SK-N-SH (cell line): Measurements from ENCODE around the gene CCDC80. TPM values are rescaled to one million over a fixed set of nuclear protein-coding genes. Genes with fewer than 3 reads are reported as not detected.
A peak's percentile ranks its signal among the peaks of the same experiment; 100 is the strongest.
"Not testable (repeated sequence)": the region's sequence is repeated elsewhere in the genome, so short reads cannot be mapped to it uniquely, and the experiment has no call there.

Source experiments
- CTCF ChIA-PET: fragments of 300-600, 350-600 bp; formaldehyde crosslinking; extraction: SDS; loops from one replicate; lab custom pipeline; 2021; lab: Yijun Ruan, JAX
- POLR2A ChIA-PET: fragments of 350-600 bp; sonication (Branson Sonifier 250); formaldehyde crosslinking; extraction: SDS; loops from one replicate; lab custom pipeline; 2020; ENCODE audit warnings: antibody characterized with exemption, inconsistent platforms; lab: Yijun Ruan, JAX
- DNase-seq: peaks from one replicate; pipeline ENCODE4 v3.0.0; 2012
- H2AFZ ChIP-seq: fragments of 200-600 bp; sonication (generic); 2 replicates; pipeline ENCODE4 v1.8.1; 2016; ENCODE audit warnings: antibody characterized with exemption, mild to moderate bottlenecking, low read depth
- H3F3A ChIP-seq: fragments of 200-600 bp; sonication (generic); replicated peaks from 2 replicates; pipeline ENCODE3; 2016; ENCODE audit warnings: antibody characterized with exemption, mild to moderate bottlenecking; ENCODE audit not compliant: insufficient read depth
- H3K27ac ChIP-seq, 2 experiments: fragments of 200-500 bp in 1 of 2; fragments of 200-600 bp in 1 of 2; sonication (Bioruptor generic) in 1 of 2; sonication (generic), shearing (Covaris generic) in 1 of 2; 2 replicates each; pipeline versions ENCODE4 v1.5.1 to v1.6.1; 2014 to 2016; ENCODE audit warnings: low read depth in 2 of 2, inconsistent platforms in 1 of 2, low read length in 1 of 2, mild to moderate bottlenecking in 1 of 2, mixed read lengths in 1 of 2
- H3K27me3 ChIP-seq: fragments of 200-600 bp; sonication (generic), shearing (Covaris generic); 2 replicates; pipeline ENCODE4 v1.6.1; 2016; ENCODE audit warnings: mixed run types; ENCODE audit not compliant: insufficient read depth
- H3K36me3 ChIP-seq, 2 experiments: fragments of 200-500 bp in 1 of 2; fragments of 200-600 bp in 1 of 2; sonication (Bioruptor generic) in 1 of 2; sonication (generic) in 1 of 2; replicated peaks in 1 of 2; 2 replicates each; pipeline versions ENCODE3 to v1.5.1; 2014 to 2016; ENCODE audit warnings: low read length in 1 of 2, mild to moderate bottlenecking in 1 of 2; ENCODE audit not compliant: insufficient read depth in 2 of 2, control insufficient read depth in 1 of 2
- H3K4me1 ChIP-seq, 2 experiments: fragments of 200-500 bp in 1 of 2; fragments of 200-600 bp in 1 of 2; sonication (Bioruptor generic) in 1 of 2; sonication (generic), shearing (Covaris generic) in 1 of 2; 2 replicates each; pipeline versions ENCODE4 v1.5.1 to v1.6.1; 2014 to 2016; ENCODE audit warnings: low read depth in 1 of 2, low read length in 1 of 2, mixed run types in 1 of 2; ENCODE audit not compliant: insufficient read depth in 2 of 2, control insufficient read depth in 1 of 2
- H3K4me2 ChIP-seq: fragments of 200-600 bp; sonication (generic), shearing (Covaris generic); 2 replicates; pipeline ENCODE4 v1.6.1; 2017; ENCODE audit warnings: mixed run types
- H3K4me3 ChIP-seq, 2 experiments: fragments of 200-500 bp in 1 of 2; fragments of 200-600 bp in 1 of 2; sonication (Bioruptor generic) in 1 of 2; sonication (generic), shearing (Covaris generic) in 1 of 2; 2 replicates each; pipeline versions ENCODE4 v1.5.1 to v1.8.1; 2014 to 2016; ENCODE audit warnings: low read depth in 2 of 2, inconsistent platforms in 1 of 2, low read length in 1 of 2, mild to moderate bottlenecking in 1 of 2, mixed read lengths in 1 of 2, moderate library complexity in 1 of 2
- H3K79me2 ChIP-seq: fragments of 200-600 bp; sonication (generic); 2 replicates; pipeline ENCODE4 v1.8.1; 2017; ENCODE audit warnings: mild to moderate bottlenecking; ENCODE audit not compliant: insufficient read depth
- H3K9ac ChIP-seq: fragments of 200-600 bp; sonication (generic); 2 replicates; pipeline ENCODE4 v1.6.1; 2017; ENCODE audit warnings: mixed run types
- H3K9me2 ChIP-seq: fragments of 200-600 bp; sonication (generic); 2 replicates; pipeline ENCODE4 v1.6.1; 2017; ENCODE audit warnings: mixed run types
- H3K9me3 ChIP-seq: fragments of 200-600 bp; sonication (generic); 2 replicates; pipeline ENCODE4 v1.6.1; 2017; ENCODE audit warnings: mixed run types, mild to moderate bottlenecking, moderate library complexity
- H4K20me1 ChIP-seq: fragments of 200-600 bp; sonication (generic); 2 replicates; pipeline ENCODE4 v1.6.1; 2017; ENCODE audit warnings: mild to moderate bottlenecking, mixed run types; ENCODE audit not compliant: insufficient read depth
- FOSL2 ChIP-seq: IDR thresholded peaks from 2 replicates; pipeline ENCODE4 v1.4.0; 2012; ENCODE audit warnings: low read depth, mild to moderate bottlenecking, moderate library complexity, borderline replicate concordance
- FOXJ3 ChIP-seq: sonication (generic); formaldehyde crosslinking; IDR thresholded peaks from 2 replicates; pipeline ENCODE4 v1.5.1; 2020; ENCODE audit warnings: mild to moderate bottlenecking, missing genetic modification reagents
- POLR2AphosphoS5 ChIP-seq: IDR thresholded peaks from 2 replicates; pipeline ENCODE4 v1.6.1; 2012; ENCODE audit warnings: low read depth, low read length
- RAD21 ChIP-seq: IDR thresholded peaks from 2 replicates; pipeline ENCODE4 v1.6.1; 2012; ENCODE audit warnings: mild to moderate bottlenecking, low read length
- RFX5 ChIP-seq: IDR thresholded peaks from 2 replicates; pipeline ENCODE4 v1.6.1; 2012; ENCODE audit warnings: mild to moderate bottlenecking, improper control_type of control experiment, low read length
- SIN3A ChIP-seq: IDR thresholded peaks from 2 replicates; pipeline ENCODE4 v1.6.1; 2012; ENCODE audit warnings: low read depth, mild to moderate bottlenecking, low read length, moderate library complexity, borderline replicate concordance
- SMC3 ChIP-seq: IDR thresholded peaks from 2 replicates; pipeline ENCODE4 v1.6.1; 2012; ENCODE audit warnings: low read depth, low read length, improper control_type of control experiment
- TAF1 ChIP-seq: IDR thresholded peaks from 2 replicates; pipeline ENCODE4 v1.6.1; 2012; ENCODE audit warnings: low read depth, mild to moderate bottlenecking, low read length, moderate library complexity, borderline replicate concordance
- WGBS: methylation state at CpG from one replicate; pipeline ENCODE4 v1.1.6; 2017; ENCODE audit warnings: low lambda C conversion rate; 5-methylcytosine and 5-hydroxymethylcytosine counted together
- polyA plus RNA-seq, 3 experiments: library from polyadenylated mRNA; depleted of rRNA; stranded (reverse); fragments of >200 nt; gene quantifications; 2 replicates each; pipeline ENCODE4 v1.2.3, GENCODE V29; 2012
- TF ChIP-seq, protein P1 (sequence below): fragments of 200-600 bp; sonication (generic); IDR thresholded peaks from 2 replicates; pipeline ENCODE4 v1.6.1; 2017; ENCODE audit warnings: antibody characterized with exemption, mild to moderate bottlenecking, moderate library complexity
- TF ChIP-seq, protein P2 (sequence below): IDR thresholded peaks from 2 replicates; pipeline ENCODE4 v1.6.1; 2012; ENCODE audit warnings: mild to moderate bottlenecking, low read depth, low read length, moderate library complexity
- TF ChIP-seq, protein P3 (sequence below): fragments of 150-350 bp; IDR thresholded peaks from 2 replicates; pipeline ENCODE4 v1.6.1; 2017; ENCODE audit warnings: antibody characterized with exemption, low read length, low read depth, borderline replicate concordance

CCDC80 gene
- polyA plus RNA-seq, 1 of the 3 experiments (the other 2 are of a cell fraction): 83.4 TPM

DNA sequence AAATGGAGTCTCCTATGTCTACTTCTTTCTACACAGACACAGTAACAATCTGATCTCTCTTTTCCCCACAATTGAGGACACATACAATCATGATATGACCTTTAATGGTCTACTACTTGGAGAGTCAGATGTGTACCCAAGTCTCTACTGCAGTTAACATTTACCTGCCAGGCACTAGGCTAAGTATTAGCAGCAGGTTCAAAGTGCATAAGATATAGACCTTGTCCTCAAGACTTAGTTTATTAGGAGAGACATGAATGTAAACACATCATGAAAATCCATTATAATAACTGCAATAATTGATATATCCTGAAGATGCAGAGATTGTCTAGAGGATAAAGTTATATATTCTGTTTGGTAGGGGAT is 76.0 kb downstream of the CCDC80 start:
- POLR2A ChIA-PET: no interaction called here
- no peaks in the 10 kb centered on the region for H4K20me1 ChIP-seq

DNA sequence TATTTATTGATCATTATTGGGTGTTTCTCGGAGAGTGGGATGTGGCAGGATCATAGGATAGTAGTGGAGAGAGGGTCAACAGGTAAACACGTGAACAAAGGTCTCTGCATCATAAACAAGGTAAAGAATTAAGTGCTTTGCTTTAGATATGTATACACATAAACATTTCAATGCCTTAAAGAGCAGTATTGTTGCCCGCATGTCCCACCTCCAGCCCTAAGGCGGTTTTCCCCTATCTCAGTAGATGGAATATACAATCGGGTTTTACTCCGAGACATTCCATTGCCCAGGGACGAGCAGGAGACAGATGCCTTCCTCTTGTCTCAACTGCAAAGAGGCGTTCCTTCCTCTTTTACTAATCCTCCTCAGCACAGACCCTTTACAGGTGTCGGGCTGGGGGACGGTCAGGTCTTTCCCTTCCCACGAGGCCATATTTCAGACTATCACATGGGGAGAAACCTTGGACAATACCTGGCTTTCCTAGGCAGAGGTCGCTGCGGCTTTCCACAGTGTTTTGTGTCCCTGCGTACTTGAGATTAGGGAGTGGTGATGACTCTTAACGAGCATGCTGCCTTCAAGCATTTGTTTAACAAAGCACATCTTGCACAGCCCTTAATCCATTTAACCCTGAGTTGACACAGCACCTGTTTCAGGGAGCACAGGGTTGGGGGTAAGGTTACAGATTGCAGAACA is 76.5 kb downstream of the CCDC80 start:
- POLR2A ChIA-PET, CTCF ChIA-PET: not testable (repeated sequence)

More for the DNA sequence above, 76.0 kb downstream of the CCDC80 start:
- CTCF ChIA-PET: no interaction called here
- no peak for DNase-seq
- peaks cover 19% of the 10 kb centered on the region for H3K79me2 ChIP-seq
- H3K9me3 ChIP-seq: no peaks in the 10 kb centered on the region
- peaks cover 4 to 6% of the 10 kb centered on the region in 2 experiments; a peak in 2 of 4 replicates for H3K4me1 ChIP-seq
- TF ChIP-seq RAD21 (no peak), SIN3A (no peak), SMC3 (no peak)
- TF ChIP-seq, protein P1, sequence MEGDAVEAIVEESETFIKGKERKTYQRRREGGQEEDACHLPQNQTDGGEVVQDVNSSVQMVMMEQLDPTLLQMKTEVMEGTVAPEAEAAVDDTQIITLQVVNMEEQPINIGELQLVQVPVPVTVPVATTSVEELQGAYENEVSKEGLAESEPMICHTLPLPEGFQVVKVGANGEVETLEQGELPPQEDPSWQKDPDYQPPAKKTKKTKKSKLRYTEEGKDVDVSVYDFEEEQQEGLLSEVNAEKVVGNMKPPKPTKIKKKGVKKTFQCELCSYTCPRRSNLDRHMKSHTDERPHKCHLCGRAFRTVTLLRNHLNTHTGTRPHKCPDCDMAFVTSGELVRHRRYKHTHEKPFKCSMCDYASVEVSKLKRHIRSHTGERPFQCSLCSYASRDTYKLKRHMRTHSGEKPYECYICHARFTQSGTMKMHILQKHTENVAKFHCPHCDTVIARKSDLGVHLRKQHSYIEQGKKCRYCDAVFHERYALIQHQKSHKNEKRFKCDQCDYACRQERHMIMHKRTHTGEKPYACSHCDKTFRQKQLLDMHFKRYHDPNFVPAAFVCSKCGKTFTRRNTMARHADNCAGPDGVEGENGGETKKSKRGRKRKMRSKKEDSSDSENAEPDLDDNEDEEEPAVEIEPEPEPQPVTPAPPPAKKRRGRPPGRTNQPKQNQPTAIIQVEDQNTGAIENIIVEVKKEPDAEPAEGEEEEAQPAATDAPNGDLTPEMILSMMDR: no peak
- H3K4me2 ChIP-seq: no peak overlapping the region
- H3K9ac ChIP-seq: no peak overlapping the region
- no peaks in the 10 kb centered on the region for H3K27me3 ChIP-seq
- H3K4me3 ChIP-seq: no peak overlapping the region
- H3K9me2 ChIP-seq: no peaks in the 10 kb centered on the region
- H3K36me3 ChIP-seq: peaks cover 7 to 18% of the 10 kb centered on the region in 2 experiments
- peaks cover 21% of the 10 kb centered on the region for H3F3A ChIP-seq
- H2AFZ ChIP-seq: no peak overlapping the region
- H3K27ac ChIP-seq: no peak overlapping the region

GRCh38 chr3:112561734-112562529 is 79.0 kb downstream of the CCDC80 start, which contains the start of the genes ATG3 and SLC35A5:
ATG3 (minus strand) TSS chr3:112561962; CDS start chr3:112561528, 434 bp downstream.
SLC35A5 (plus strand) TSS chr3:112562045; CDS start chr3:112563404, 1,359 bp downstream.
- no peaks in the 10 kb centered on the region for H3K27me3 ChIP-seq
- CTCF ChIA-PET: interaction anchor here (0.6 to 2.0 kb wide), 8 partner anchors 9 to 594 kb away, joined by 3 to 11 read pairs (median 4); partner anchors contain the start of genes CD200 and SLC9C1
- WGBS: 0% methylated on average over 31 of the region's 58 CpGs
- H3K9me3 ChIP-seq: no peaks in the 10 kb centered on the region
- H3K79me2 ChIP-seq: peaks cover 48% of the 10 kb centered on the region
- DNase-seq: peak; percentile 93
- peak within 1 kb of the TSS; percentile 84 for H3K4me2 ChIP-seq
- peaks cover 11 to 15% of the 10 kb centered on the region in 2 experiments for H3K36me3 ChIP-seq
- peaks cover 10 to 14% of the 10 kb centered on the region in 2 experiments; a peak in 2 of 4 replicates for H3K4me1 ChIP-seq
- peak within 1 kb of the TSS; percentile 93 for H3K9ac ChIP-seq
- H3K27ac ChIP-seq: peak within 1 kb of the TSS; percentile 98 to 99
- peaks cover 29% of the 10 kb centered on the region for H3F3A ChIP-seq
- peak within 1 kb of the TSS; percentile 79 to 98 for H3K4me3 ChIP-seq
- POLR2A ChIA-PET: interaction anchor here (1.3 to 1.8 kb wide), 3 partner anchors 72 to 457 kb away, joined by 5 to 19 read pairs (median 6); partner anchors contain the start of gene CD200
- no peaks in the 10 kb centered on the region for H3K9me2 ChIP-seq
- no peaks in the 10 kb centered on the region for H4K20me1 ChIP-seq
- peak within 1 kb of the TSS; percentile 92 for H2AFZ ChIP-seq
- TF ChIP-seq RFX5 (no peak), FOXJ3 (CRISPR knock-in tag) (no peak), RAD21 (no peak), TAF1 (peak; percentile 61; the same call in 1 of the 2 replicates), FOSL2 (no peak), POLR2AphosphoS5 (peak; percentile 92)
- TF ChIP-seq, protein P2, sequence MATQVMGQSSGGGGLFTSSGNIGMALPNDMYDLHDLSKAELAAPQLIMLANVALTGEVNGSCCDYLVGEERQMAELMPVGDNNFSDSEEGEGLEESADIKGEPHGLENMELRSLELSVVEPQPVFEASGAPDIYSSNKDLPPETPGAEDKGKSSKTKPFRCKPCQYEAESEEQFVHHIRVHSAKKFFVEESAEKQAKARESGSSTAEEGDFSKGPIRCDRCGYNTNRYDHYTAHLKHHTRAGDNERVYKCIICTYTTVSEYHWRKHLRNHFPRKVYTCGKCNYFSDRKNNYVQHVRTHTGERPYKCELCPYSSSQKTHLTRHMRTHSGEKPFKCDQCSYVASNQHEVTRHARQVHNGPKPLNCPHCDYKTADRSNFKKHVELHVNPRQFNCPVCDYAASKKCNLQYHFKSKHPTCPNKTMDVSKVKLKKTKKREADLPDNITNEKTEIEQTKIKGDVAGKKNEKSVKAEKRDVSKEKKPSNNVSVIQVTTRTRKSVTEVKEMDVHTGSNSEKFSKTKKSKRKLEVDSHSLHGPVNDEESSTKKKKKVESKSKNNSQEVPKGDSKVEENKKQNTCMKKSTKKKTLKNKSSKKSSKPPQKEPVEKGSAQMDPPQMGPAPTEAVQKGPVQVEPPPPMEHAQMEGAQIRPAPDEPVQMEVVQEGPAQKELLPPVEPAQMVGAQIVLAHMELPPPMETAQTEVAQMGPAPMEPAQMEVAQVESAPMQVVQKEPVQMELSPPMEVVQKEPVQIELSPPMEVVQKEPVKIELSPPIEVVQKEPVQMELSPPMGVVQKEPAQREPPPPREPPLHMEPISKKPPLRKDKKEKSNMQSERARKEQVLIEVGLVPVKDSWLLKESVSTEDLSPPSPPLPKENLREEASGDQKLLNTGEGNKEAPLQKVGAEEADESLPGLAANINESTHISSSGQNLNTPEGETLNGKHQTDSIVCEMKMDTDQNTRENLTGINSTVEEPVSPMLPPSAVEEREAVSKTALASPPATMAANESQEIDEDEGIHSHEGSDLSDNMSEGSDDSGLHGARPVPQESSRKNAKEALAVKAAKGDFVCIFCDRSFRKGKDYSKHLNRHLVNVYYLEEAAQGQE: peak; percentile 2; the same call in 1 of the 2 replicates
- TF ChIP-seq, protein P3, sequence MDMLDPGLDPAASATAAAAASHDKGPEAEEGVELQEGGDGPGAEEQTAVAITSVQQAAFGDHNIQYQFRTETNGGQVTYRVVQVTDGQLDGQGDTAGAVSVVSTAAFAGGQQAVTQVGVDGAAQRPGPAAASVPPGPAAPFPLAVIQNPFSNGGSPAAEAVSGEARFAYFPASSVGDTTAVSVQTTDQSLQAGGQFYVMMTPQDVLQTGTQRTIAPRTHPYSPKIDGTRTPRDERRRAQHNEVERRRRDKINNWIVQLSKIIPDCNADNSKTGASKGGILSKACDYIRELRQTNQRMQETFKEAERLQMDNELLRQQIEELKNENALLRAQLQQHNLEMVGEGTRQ: peak; percentile 100

More for the DNA sequence above, 76.5 kb downstream of the CCDC80 start:
- Histone ChIP-seq H3F3A (peaks cover 22% of the 10 kb centered on the region), H3K79me2 (peaks cover 24% of the 10 kb centered on the region), H3K36me3 (peaks cover 3 to 14% of the 10 kb centered on the region in 2 experiments)
- H3K4me3 ChIP-seq, H3K27me3 ChIP-seq, H2AFZ ChIP-seq, H3K9me3 ChIP-seq, H4K20me1 ChIP-seq, H3K4me1 ChIP-seq, DNase-seq, H3K9ac ChIP-seq, H3K9me2 ChIP-seq, H3K4me2 ChIP-seq, H3K27ac ChIP-seq: not testable (repeated sequence)
- 89% methylated on average over 11 of the region's 15 CpGs for WGBS
